PFSK-1 (cell line): Measurements from ENCODE around the gene EN1.

Experiments used
- FOXP2 ChIP-seq: optimal IDR thresholded peaks from 2 replicates; pipeline ENCODE3; 2011; ENCODE audit warnings: borderline replicate concordance, control low read depth, inconsistent platforms; ENCODE audit not compliant: insufficient read depth; ENCODE audit errors: extremely low read length, extremely low read depth
- POLR2AphosphoS5 ChIP-seq: IDR thresholded peaks from 2 replicates; pipeline ENCODE4 v1.6.1; 2012; ENCODE audit warnings: low read depth, mild to moderate bottlenecking, control low read depth, low read length, moderate library complexity
- SIN3A ChIP-seq: IDR thresholded peaks from 2 replicates; pipeline ENCODE4 v1.6.1; 2012; ENCODE audit warnings: mild to moderate bottlenecking, low read length, moderate library complexity, borderline replicate concordance; ENCODE audit not compliant: insufficient read depth
- TAF1 ChIP-seq: IDR thresholded peaks from 2 replicates; pipeline ENCODE4 v1.6.1; 2012; ENCODE audit warnings: low read length, control low read depth, borderline replicate concordance; ENCODE audit not compliant: insufficient read depth
- TF ChIP-seq, protein P1 (sequence below), 2 experiments: IDR thresholded peaks; 2 replicates each; pipeline versions ENCODE4 v1.6.1 to v1.8.0; 2011 to 2012; ENCODE audit warnings: low read depth in 2 of 2, low read length in 2 of 2, control low read depth in 1 of 2, inconsistent platforms in 1 of 2, mild to moderate bottlenecking in 1 of 2, moderate library complexity in 1 of 2; ENCODE audit not compliant: insufficient read depth in 1 of 2

EN1 gene

DNA sequence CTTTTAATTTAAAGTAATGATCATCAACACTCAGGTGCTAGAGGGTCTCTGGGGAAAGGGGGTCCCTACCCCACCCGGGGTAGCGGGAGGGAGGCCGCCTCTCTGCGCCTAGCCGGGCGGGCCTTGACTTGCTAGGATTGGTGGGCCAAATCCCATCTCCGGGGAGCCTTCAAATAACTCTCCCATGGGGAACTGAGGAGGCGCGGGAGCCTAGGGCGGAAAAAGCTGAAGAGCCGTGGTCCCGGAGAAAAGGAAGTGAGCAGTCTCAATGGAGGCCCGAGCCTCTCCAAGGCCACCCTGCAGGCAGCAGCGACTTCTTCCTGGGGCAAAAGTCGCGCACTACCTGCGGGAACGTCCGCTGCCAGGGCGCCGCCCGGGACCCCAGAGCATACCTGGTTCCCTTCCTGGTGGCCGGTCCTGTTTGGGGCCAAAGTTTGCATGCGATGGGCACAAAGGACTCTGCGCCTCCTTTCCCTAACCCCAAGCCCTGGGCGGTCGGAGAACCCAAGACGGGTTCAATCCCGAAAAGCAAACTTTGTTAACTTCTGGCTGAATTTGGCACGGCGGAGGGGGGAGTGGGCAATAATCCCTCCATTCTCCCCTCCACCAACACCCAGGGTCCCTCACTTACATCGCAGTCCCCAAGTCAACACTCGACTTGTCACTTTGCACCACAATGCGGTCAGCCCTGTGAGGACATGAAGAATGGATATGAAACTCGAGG lies 13.6 kb downstream of the EN1 start:
- no peak for TF ChIP-seq TAF1
- TF ChIP-seq SIN3A, result no peak
- TF ChIP-seq POLR2AphosphoS5, result no peak
- TF ChIP-seq, protein P1, sequence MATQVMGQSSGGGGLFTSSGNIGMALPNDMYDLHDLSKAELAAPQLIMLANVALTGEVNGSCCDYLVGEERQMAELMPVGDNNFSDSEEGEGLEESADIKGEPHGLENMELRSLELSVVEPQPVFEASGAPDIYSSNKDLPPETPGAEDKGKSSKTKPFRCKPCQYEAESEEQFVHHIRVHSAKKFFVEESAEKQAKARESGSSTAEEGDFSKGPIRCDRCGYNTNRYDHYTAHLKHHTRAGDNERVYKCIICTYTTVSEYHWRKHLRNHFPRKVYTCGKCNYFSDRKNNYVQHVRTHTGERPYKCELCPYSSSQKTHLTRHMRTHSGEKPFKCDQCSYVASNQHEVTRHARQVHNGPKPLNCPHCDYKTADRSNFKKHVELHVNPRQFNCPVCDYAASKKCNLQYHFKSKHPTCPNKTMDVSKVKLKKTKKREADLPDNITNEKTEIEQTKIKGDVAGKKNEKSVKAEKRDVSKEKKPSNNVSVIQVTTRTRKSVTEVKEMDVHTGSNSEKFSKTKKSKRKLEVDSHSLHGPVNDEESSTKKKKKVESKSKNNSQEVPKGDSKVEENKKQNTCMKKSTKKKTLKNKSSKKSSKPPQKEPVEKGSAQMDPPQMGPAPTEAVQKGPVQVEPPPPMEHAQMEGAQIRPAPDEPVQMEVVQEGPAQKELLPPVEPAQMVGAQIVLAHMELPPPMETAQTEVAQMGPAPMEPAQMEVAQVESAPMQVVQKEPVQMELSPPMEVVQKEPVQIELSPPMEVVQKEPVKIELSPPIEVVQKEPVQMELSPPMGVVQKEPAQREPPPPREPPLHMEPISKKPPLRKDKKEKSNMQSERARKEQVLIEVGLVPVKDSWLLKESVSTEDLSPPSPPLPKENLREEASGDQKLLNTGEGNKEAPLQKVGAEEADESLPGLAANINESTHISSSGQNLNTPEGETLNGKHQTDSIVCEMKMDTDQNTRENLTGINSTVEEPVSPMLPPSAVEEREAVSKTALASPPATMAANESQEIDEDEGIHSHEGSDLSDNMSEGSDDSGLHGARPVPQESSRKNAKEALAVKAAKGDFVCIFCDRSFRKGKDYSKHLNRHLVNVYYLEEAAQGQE (IDR thresholded peaks at IDR 0.05; ENCODE audit: insufficient read depth in 1 of 2, low read depth in 2 of 2, low read length in 2 of 2), result no peak
- no peak for TF ChIP-seq FOXP2

DNA sequence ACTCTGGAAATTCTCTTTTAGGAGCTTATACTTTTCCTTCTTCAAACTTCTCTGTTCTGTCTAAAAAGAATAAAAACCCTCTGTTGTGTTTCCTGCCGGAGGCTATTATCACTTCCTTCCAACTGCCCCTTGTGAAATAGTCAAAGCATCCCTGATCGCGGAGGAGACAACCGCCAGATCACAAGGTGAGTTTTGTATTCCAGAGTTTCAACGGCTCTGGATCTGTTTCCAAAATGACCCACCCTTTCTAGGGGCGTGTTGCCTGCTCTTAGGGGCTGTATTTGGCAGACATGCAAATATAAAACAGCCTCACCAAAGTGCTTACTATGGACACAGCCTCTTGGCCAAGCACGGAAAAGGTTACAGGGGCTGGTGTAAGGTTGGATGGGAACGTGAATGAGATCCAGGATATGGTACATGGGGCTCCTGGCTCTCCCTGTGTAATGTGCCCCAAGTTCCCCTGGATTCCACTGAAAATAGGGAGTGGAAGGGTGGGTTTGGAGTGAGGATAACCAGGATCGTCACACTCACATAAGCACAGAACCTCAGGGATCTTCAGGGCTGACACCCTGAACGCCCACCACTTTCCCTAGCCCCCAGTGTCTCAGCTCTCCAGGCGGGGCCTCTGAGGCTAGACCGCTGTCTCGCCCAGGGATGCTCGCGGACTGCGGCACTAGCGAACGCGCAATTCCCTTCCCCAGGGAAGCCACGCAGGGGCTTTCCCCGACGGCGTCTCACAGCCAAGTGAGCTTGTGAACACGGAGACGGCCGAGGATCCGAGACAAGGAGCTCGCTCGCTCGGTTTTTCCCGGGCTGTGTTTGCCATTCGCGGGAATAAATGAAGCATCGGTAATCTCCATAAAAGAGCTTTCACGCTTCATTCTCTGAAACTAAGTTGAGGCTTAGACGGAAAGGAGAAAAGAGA lies 14.4 kb downstream of the EN1 start:
- TF ChIP-seq, protein P1 (IDR thresholded peaks at IDR 0.05; ENCODE audit: insufficient read depth in 1 of 2, low read depth in 2 of 2, low read length in 2 of 2), result no peak
- TF ChIP-seq POLR2AphosphoS5 (no peak), SIN3A (no peak), TAF1 (no peak), FOXP2 (no peak)

DNA sequence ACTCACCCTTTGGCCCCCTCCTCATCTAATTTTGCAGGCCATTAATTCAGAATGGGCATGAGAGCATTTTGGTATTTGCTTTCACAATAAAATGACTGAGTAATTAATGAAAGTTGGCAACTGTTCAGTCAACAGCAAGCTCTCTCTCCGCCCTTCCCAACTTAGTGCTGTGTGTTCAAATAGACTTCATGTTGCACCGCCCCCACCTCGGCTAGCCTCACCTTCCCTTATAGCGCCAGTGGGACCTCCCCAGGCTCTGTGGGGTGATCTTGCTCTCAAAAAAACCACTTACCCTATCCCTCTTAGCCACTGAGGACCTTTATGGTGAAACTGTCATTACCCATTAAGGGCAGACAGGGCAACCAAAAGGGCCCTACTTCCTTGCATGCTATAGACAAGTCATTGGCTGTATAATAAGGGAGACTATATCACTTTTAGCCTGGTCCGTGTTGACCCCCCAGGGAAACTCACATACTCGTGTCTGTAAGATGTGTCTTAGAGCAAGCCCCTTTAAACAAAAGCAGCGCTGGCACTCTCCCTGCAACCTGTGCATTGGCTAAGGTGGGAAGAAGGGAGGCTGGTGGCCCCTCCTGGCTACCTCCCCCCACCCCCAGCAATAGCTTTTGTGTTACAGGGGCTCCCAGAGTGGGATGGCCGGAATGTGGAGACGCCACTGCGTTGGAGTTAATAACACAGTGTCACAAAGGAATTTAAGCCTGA lies 15.2 kb downstream of the EN1 start:
- TF ChIP-seq TAF1 (no peak), FOXP2 (no peak), SIN3A (no peak)
- TF ChIP-seq, protein P1 (IDR thresholded peaks at IDR 0.05; ENCODE audit: insufficient read depth in 1 of 2, low read depth in 2 of 2, low read length in 2 of 2), result no peak

DNA sequence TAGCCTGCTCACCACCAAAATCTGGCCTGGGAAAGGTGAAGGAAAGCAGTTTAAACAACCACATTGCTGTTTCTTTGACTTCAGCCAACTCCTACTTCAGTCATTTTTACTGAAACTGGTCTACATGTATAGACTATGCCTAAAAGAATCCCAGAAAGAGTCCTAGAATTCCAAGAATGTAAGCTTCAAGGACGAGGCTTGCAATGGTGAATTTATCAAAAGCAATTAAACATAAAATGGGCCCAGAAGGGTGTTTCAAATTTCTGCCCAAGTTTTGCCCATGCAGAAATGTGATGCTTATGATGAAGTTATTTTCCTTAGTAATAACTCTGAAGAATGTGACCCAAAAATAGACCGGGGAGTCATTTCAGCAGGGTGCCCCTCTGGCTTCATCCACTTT lies 16.6 kb downstream of the EN1 start:
- TF ChIP-seq POLR2AphosphoS5, result no peak
- no peak for TF ChIP-seq TAF1
- TF ChIP-seq, protein P1 (IDR thresholded peaks at IDR 0.05; ENCODE audit: insufficient read depth in 1 of 2, low read depth in 2 of 2, low read length in 2 of 2), result no peak
- no peak for TF ChIP-seq SIN3A
- TF ChIP-seq FOXP2, result no peak
